ENCODE data around the gene TSC2.

- TF ChIP-seq, protein P1, sequence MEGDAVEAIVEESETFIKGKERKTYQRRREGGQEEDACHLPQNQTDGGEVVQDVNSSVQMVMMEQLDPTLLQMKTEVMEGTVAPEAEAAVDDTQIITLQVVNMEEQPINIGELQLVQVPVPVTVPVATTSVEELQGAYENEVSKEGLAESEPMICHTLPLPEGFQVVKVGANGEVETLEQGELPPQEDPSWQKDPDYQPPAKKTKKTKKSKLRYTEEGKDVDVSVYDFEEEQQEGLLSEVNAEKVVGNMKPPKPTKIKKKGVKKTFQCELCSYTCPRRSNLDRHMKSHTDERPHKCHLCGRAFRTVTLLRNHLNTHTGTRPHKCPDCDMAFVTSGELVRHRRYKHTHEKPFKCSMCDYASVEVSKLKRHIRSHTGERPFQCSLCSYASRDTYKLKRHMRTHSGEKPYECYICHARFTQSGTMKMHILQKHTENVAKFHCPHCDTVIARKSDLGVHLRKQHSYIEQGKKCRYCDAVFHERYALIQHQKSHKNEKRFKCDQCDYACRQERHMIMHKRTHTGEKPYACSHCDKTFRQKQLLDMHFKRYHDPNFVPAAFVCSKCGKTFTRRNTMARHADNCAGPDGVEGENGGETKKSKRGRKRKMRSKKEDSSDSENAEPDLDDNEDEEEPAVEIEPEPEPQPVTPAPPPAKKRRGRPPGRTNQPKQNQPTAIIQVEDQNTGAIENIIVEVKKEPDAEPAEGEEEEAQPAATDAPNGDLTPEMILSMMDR (optimal IDR thresholded peaks at IDR 0.05 in 1 of 3, IDR thresholded peaks at IDR 0.05 in 1 of 3, conservative IDR thresholded peaks at IDR 0.05 in 1 of 3; ENCODE audit: extremely low read depth in 1 of 3, insufficient read depth in 2 of 3, low read length in 3 of 3) = no peak
- no peak for TF ChIP-seq EZH2 (IDR thresholded peaks at IDR 0.05; ENCODE audit: low read length)
Observed at GRCh38 chr16:2095918-2096582, 48.3 kb downstream of the TSC2 start.

Data from keratinocyte (primary cell).